T-helper 9 cell (primary cell): ENCODE results near the gene DYNC1H1.
A peak's percentile ranks its signal among the peaks of the same experiment; 100 is the strongest.
"Not testable (repeated sequence)": the region's sequence is repeated elsewhere in the genome, so short reads cannot be mapped to it uniquely, and the experiment has no call there.

ENCODE experiments used
- DNase-seq: peaks from one replicate; pipeline ENCODE4 v3.0.0-alpha.2; 2020

DYNC1H1 gene

DNA sequence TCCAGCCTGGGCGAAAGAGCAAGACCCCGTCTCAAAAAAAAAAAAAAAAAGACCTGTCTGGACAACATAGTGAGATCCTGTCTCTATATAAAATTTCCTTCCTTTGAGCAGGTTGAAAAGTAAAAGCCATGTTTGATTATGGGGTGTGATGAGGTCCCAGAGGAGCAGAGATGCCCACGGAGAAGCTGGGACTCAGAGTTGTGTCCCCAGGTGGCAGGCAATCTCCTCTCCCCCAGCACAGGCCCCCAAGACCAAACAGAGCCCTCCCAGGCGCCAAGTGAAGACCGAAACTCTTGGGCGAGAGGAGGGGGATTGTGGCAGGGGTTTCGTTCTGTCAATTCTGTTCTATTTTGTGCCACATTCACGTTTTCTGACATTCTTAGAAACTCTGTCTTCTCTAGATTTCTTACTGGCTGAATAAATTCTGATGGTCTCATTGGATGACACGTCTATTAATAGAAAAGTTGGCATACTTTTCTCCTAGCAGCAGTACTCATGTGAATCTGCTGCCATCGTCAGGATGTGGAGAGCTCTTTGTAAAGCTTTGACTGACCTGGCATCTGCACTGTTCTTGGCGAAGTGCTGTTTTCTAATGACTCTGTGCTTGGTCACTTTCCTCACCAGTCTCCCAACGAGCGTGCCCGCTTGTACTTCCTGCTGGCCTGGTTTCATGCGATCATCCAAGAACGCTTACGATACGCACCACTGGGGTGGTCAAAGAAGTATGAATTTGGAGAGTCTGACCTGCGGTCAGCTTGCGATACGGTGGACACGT, 79.1 kb downstream of the DYNC1H1 start:
- DNase-seq, result no peak

- DNase-seq, result no peak
These were observed 80.2 kb downstream of the DYNC1H1 start for GRCh38 chr14:102044566-102044965.

GRCh38 chr14:102046337-102047278, 82.2 kb downstream of the DYNC1H1 start:
- no peak for DNase-seq

- no peak for DNase-seq
These were observed 83.6 kb downstream of the DYNC1H1 start for GRCh38 chr14:102047808-102048540.

DNA sequence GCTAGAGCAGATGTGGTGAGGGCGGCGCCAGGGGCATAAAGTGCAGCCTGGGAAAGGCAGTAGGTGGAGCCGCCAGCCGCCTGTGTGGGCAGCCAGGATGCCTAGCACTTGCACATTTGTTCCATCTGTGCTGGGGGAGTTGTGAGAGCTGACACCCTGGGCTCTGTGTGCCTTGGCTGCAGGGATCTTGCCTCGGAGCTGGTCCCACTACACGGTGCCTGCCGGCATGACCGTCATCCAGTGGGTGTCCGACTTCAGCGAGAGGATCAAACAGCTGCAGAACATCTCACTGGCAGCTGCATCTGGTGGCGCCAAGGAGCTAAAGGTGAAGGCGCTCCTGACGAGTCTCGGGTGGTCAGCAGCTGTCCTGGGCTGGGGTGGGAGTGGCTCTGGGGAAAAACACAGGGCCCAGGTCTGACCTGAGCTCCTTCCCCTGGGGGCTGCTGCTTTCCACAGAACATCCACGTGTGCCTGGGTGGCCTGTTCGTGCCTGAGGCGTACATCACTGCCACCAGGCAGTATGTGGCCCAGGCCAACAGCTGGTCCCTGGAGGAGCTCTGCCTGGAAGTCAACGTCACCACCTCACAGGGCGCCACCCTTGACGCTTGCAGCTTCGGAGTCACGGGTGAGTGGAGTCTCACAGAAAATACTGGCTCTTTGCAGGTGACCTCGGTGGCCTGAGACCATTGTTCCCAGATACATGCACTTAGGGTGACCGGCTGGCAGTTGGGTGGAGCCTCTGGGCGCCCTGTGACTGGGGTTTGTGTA, 85.1 kb downstream of the DYNC1H1 start:
- DNase-seq, result no peak

GRCh38 chr14:102050026-102050405, 85.6 kb downstream of the DYNC1H1 start:
- DNase-seq, result no peak

DNA sequence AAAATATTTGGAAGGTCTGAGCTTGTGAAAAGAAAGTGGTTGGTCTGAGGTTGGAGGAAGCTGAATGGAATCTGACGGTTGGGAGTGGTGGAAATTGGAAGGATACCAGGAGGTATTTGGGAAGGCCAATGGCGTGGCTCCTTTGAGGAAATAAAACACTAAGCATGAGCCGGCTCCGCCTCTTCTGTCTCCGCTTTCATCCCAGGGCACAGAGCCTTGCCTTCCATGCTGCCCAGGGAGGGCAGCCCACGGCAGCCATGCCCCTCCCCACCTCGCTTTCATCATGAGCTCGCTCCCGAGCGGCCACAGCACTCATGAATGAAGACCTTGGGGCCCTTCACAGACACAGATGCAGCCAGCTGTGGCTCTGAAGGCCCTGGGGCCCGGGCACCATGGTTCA, 86.3 kb downstream of the DYNC1H1 start:
- no peak for DNase-seq

DNA sequence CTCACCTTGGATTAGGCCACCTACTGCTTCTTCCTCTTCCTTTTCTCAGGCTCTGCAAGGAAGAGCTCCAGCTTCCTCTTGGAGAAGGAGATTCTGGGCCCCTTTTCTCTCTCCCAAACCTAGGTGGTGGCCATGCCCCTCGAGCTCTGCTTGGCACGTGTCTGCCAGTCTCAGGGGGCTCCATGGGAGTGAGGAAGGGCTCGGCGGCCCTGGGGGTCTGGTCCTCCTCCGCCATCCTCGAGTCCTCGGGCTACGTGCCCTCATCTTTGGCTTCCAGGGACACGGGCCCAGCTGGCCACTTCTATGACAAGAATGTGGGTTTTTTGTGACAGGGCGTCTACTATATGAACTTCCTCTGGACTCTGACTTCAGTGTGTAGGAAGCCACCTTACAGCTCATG, 88.1 kb downstream of the DYNC1H1 start:
- no peak for DNase-seq

DNA sequence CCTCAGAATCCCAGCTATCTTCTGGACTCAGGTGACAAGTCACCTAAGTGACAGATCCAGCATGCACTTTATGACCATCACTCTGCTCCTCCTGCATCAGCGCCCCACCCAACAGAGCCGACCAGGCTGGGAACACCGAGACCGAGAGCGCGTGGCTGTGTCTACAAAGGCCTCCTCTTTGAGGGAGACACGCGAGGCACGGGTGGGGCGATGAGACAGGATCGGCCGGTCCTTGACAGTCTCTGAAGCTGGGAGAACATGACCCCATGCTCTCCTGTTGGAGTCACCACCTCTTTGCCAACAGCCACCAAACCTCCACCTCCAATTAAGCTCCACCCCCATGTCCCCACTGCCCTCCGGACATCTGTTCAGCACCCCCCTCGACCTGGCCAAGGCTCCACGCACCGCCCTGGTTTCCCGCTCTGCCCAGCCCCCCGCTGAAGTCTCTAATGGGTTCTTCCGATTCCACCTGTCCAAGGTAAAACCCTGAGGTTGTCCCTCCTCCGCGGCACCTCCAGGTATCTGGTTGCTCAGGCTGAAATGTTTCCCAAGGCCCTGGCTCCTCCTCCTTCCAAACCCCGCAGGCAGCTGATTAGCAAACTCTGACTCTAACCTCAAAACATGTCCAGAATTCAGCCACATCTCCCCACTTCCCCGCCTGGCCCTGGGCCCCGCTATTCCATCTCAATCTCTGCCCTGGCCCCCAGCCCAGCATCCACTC, 91.0 kb downstream of the DYNC1H1 start:
- DNase-seq, result no peak

DNA sequence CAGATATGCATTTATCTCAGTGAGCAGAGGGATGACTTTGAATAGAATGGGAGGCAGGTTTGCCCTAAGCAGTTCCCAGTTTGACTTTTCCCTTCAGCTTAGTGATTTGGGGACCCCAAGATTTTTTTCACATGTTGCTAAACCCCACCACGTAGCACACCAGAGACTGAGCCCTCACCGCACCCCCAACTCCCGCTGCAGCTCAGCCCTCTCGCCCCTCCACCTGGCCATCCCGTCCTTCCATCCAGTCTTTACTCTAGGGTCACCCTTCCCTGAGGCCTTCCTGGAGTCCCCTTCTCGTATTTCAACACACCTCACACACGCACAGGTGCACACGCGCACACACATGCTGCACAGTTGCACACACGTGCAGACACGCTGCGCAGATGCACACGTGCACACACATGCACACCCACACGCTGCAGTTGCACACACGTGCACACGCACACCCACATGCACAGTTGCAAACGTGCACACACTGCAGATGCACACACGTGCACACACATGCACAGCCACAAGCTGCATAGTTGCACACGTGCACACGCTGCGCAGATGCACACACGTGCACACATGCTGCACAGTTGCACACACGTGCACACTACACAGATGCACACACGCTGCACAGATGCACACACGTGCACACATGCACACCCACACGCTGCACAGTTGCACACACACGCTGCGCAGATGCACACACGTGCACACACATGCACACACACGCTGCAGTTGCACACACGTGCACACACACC, 92.5 kb downstream of the DYNC1H1 start:
- DNase-seq, result no peak

DNA sequence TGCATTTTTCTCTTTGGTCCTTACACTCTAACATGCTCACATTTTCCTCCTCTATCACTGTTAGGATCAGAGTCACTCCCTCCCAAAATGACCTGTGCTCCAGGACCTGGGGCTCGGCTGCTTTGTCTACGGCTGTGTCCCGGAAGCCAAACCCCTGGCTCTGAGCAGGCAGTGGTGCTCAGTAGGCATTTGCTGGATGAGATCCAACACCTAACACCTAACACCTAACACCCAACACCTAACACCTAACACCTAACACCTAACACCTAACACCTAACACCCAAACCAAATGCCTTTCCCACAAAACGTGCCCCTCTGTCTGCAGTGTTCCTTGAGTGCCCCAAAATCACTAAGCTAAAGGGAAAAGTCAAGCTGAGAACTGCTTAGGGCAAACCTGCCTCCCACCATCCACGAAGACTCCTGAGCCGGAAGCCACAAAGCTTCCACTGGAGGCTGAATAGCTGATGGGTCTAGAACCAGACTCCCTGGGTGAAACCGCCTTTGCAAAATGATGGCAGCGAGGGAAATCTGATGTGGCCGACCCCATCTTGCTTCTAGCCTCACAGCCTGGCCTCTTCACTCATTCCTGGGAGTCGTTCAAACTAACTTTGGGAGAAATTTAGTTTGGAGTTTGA, 93.2 kb downstream of the DYNC1H1 start:
- DNase-seq, result no peak

- DNase-seq, result no peak
These were observed 93.8 kb downstream of the DYNC1H1 start for GRCh38 chr14:102058146-102058545.

DNA sequence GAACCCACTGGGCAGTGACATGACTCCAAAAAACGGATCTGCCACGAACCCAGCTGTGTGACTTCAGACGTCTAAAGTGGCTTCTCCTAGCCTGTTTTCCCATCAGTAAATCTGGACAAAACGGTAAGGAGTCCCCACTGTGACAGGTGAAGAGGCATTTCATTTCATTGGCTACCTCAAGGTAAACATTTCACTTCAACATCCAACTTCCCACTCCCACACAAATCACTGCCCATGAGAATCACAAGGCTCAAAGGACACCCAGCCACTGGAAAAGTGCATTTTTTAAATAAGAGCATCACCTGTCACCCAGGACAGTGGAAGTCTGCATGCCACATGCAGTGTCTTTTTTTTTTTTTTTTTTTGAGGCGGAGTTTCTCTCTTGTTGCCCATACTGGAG, 94.6 kb downstream of the DYNC1H1 start:
- DNase-seq, result no peak

- DNase-seq, result peak; percentile 59
These were observed 98.9 kb downstream of the DYNC1H1 start for GRCh38 chr14:102063109-102063807.

DNA sequence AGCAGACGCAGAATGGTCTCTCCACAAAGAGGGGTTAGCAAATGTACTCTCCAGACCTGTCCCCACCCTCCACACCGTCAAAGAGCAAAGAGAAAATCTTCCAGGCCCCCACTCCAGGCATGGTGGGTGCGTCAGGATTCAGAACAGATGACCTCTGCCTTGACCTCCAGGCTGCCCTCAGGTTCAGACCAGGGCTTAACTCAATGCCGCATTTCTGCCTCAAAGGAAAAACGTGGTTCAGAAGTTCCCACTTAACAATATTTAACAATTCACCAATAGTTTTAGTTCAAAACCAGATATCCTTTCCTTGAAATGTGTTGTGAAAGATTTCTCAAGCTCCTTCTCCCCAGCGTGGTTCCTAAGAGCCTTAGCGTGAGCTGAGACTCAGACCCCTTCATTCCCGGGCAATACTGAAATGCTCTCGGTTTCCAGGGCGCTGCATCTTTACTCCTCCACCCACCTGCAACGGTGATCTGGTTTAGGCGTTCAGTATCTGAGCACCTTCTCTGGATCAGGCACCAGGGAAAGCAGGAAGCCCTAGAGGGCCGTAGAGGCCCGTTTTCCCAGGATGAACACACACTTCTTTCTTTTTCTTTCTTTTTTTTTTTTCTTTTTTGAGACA, 99.5 kb downstream of the DYNC1H1 start:
- DNase-seq, result no peak

- not testable (repeated sequence) for DNase-seq
These were observed 100.2 kb downstream of the DYNC1H1 start for GRCh38 chr14:102064590-102064989.

DNA sequence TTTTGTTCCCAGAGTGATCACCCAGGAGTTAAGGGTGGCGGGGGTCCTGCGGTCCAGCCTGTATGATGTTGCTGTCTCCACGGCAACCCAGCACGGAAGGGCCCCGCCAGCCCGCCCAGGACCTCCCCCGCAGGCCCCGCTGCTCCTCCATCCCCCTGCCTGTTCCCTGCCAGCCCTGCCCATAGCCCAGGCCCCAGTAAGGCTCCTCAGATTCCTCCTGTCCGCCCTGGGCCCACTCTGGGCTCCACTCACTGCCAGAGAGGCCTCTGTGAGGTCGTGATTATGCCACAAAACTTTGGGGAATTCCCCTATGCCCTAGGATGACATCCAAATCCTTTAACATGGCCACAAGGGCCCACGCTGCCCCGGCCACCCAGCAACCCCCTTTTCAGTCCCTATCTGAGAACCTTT, 101.7 kb downstream of the DYNC1H1 start:
- DNase-seq, result no peak

- DNase-seq, result no peak
These were observed 107.1 kb downstream of the DYNC1H1 start for GRCh38 chr14:102071283-102071998.
